H1 (cell line): Measurements from ENCODE around the gene KCNK4.

Experiments
- FOSL1 ChIP-seq: IDR thresholded peaks from 2 replicates; pipeline ENCODE4 v1.6.1; 2011; ENCODE audit warnings: mild to moderate bottlenecking, low read depth, low read length, moderate library complexity; ENCODE audit not compliant: insufficient read depth
- POLR2A ChIP-seq, 2 experiments: IDR thresholded peaks; 1 replicate in 1 of 2; 2 replicates in 1 of 2; pipeline ENCODE4 v1.6.1; 2011; ENCODE audit warnings: low read depth in 2 of 2, low read length in 2 of 2, mild to moderate bottlenecking in 2 of 2; ENCODE audit errors: control extremely low read depth in 1 of 2
- POLR2AphosphoS5 ChIP-seq: IDR thresholded peaks from 2 replicates; pipeline ENCODE4 v1.6.1; 2011; ENCODE audit warnings: low read depth, low read length
- RXRA ChIP-seq: IDR thresholded peaks from 2 replicates; pipeline ENCODE4 v1.6.1; 2011; ENCODE audit warnings: low read depth, mild to moderate bottlenecking, low read length, moderate library complexity; ENCODE audit not compliant: insufficient read depth
- SAP30 ChIP-seq: fragments of 300-600 bp; sonication (generic); IDR thresholded peaks from 2 replicates; pipeline ENCODE4 v1.7.1; 2012; ENCODE audit warnings: low read length, moderate library complexity, mild to moderate bottlenecking, inconsistent platforms; ENCODE audit not compliant: insufficient read depth, insufficient replicate concordance
- TF ChIP-seq, protein P1 (sequence below), 3 experiments: IDR thresholded peaks; 1 replicate in 2 of 3; 2 replicates in 1 of 3; pipeline versions ENCODE4 v1.5.1 to v1.6.1; 2011; ENCODE audit warnings: low read length in 3 of 3, mild to moderate bottlenecking in 3 of 3, inconsistent platforms in 2 of 3, low read depth in 1 of 3, moderate library complexity in 1 of 3; ENCODE audit not compliant: insufficient read depth in 1 of 3; ENCODE audit errors: control extremely low read depth in 1 of 3

DNA sequence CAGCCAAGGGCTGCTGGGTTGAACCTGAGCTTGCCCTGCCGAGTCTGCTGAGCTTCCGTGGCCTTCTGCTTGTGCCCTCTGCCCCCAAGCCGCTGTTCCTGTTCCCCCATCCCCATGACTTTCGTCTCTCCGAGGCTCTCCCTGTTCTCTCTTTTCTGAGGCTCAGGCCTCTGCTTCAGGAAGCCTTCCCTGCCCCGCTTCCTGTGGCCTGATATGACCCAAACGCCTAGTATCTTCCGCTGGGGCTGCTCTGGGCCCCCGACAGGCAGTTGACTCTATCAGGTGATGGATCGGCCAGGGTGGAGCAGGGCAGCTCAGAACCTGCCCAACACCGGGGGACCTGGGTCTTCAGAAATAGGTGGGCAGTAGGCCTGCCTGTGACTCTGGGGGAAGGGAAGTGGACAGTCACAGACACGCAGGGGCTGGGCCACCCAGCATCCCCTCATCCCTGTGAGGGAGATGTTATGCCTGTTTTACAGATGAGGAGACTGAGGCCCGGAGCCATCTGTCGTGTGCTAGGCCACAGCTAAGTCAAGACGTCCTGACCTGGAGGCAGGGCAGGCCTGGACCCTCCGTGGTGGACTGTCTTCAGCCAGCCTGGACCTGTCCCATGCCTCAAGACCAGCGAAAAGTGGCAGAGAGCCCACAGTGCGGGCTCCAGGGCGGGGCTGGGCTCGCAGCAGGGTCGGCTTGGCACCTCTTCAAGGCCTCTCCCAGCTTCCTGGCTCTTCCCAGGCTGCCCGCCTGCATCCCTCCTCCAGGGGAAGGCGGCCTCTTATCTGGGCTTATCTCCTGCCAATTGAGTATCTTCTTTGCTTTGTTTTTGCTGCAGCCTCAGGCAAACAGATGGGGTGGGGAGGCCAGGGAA lies 22.8 kb upstream of the KCNK4 start:
- TF ChIP-seq, protein P1, sequence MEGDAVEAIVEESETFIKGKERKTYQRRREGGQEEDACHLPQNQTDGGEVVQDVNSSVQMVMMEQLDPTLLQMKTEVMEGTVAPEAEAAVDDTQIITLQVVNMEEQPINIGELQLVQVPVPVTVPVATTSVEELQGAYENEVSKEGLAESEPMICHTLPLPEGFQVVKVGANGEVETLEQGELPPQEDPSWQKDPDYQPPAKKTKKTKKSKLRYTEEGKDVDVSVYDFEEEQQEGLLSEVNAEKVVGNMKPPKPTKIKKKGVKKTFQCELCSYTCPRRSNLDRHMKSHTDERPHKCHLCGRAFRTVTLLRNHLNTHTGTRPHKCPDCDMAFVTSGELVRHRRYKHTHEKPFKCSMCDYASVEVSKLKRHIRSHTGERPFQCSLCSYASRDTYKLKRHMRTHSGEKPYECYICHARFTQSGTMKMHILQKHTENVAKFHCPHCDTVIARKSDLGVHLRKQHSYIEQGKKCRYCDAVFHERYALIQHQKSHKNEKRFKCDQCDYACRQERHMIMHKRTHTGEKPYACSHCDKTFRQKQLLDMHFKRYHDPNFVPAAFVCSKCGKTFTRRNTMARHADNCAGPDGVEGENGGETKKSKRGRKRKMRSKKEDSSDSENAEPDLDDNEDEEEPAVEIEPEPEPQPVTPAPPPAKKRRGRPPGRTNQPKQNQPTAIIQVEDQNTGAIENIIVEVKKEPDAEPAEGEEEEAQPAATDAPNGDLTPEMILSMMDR (IDR thresholded peaks at IDR 0.05; ENCODE audit: control extremely low read depth in 1 of 3, insufficient read depth in 1 of 3, low read depth in 1 of 3, low read length in 3 of 3) = no peak
- TF ChIP-seq POLR2A (IDR thresholded peaks at IDR 0.05; ENCODE audit: control extremely low read depth in 1 of 2, low read depth in 2 of 2, low read length in 2 of 2) (no peak; a peak in 2 of 3 replicates), RXRA (no peak), FOSL1 (no peak), POLR2AphosphoS5 (peak; percentile 52), SAP30 (no peak)
